ENCODE measurements around the gene METTL16. TPM values are rescaled to one million over a fixed set of nuclear protein-coding genes. Genes with fewer than 3 reads are reported as not detected.
"Not testable (repeated sequence)": the region's sequence is repeated elsewhere in the genome, so short reads cannot be mapped to it uniquely, and the experiment has no call there.

The METTL16 gene
- total RNA-seq, 4 donors from 2014 or later: 25.1 to 118 (median 49.3) TPM

GRCh38 chr17:2445638-2446037 is 66.0 kb downstream of the METTL16 start:
- intact Hi-C loops (cut with DNase I; ENCODE audit: low total_unique reads): no loop called here
- TF ChIP-seq CTCF (IDR thresholded peaks at IDR 0.05) (no peak), POLR2A (IDR thresholded peaks at IDR 0.05) (no peak)
- no peaks in the 10 kb centered on the region for H3K27me3 ChIP-seq
- no peaks in the 10 kb centered on the region for H3K9me3 ChIP-seq
- DNase-seq: no peak
- H3K4me1 ChIP-seq: no peaks in the 10 kb centered on the region
- no peaks in the 10 kb centered on the region for H3K36me3 ChIP-seq
- H3K4me3 ChIP-seq: no peak overlapping the region
- H3K27ac ChIP-seq: no peak overlapping the region

DNA sequence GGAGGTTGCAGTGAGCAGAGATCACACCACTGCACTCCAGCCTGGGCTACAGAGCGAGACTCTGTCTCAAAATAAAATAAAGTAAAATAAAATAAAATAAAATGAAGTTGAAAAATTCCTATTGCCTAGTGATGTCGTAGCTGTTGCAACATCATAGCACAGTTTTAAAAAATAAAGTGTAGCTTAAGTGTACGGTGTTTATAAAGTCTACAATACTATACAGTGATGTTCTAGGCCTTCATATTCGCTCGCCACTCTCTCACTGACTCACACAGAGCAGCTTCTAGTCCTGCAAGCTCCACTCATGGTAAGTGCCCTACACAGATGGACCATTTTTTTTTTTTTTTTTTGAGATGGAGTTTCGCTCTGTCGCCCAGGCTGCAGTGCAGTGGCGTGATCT is 67.3 kb downstream of the METTL16 start:
- Histone ChIP-seq H3K27ac (no peak overlapping the region), H3K27me3 (no peaks in the 10 kb centered on the region), H3K36me3 (no peaks in the 10 kb centered on the region), H3K4me3 (no peak overlapping the region), H3K9me3 (no peaks in the 10 kb centered on the region), H3K4me1 (no peaks in the 10 kb centered on the region)
- no peak for DNase-seq
- intact Hi-C loops (cut with DNase I; ENCODE audit: low total_unique reads): no loop called here
- TF ChIP-seq CTCF (IDR thresholded peaks at IDR 0.05) (no peak), POLR2A (IDR thresholded peaks at IDR 0.05) (no peak)

GRCh38 chr17:2442166-2442565 is 69.5 kb downstream of the METTL16 start:
- H3K4me3 ChIP-seq: no peak overlapping the region
- no peaks in the 10 kb centered on the region for H3K36me3 ChIP-seq
- intact Hi-C loops (cut with DNase I; ENCODE audit: low total_unique reads): no loop called here
- TF ChIP-seq POLR2A (IDR thresholded peaks at IDR 0.05): no peak
- TF ChIP-seq CTCF (IDR thresholded peaks at IDR 0.05): no peak
- H3K4me1 ChIP-seq: no peaks in the 10 kb centered on the region
- DNase-seq: no peak
- H3K27me3 ChIP-seq: no peaks in the 10 kb centered on the region
- no peak overlapping the region for H3K27ac ChIP-seq
- no peaks in the 10 kb centered on the region for H3K9me3 ChIP-seq

DNA sequence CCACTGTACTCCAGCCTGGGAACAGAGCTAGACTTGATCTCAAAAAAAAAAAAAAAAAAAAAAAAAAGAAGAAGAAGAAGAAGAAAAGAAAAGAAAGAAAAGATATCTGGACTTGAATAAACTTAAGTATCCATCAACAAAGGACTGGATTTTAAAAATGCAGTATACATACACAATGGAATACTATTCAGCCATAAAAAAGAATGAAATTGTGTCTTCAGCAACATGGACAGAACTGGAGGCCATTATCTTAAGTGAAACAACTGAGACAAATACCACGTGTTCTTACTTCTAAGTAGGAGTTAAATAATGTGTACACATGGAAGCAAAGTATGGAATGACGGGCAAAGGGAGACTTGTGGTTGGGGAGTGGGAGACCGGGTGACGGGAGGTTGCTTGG is 70.8 kb downstream of the METTL16 start:
- Histone ChIP-seq H3K9me3 (no peaks in the 10 kb centered on the region), H3K27me3 (no peaks in the 10 kb centered on the region), H3K36me3 (no peaks in the 10 kb centered on the region), H3K27ac (no peak overlapping the region), H3K4me1 (no peaks in the 10 kb centered on the region), H3K4me3 (no peak overlapping the region)
- no peak for TF ChIP-seq CTCF (IDR thresholded peaks at IDR 0.05)
- no peak for TF ChIP-seq POLR2A (IDR thresholded peaks at IDR 0.05)
- no peak for DNase-seq
- intact Hi-C loops (cut with DNase I; ENCODE audit: low total_unique reads): no loop called here

GRCh38 chr17:2439997-2440396 is 71.7 kb downstream of the METTL16 start:
- H3K9me3 ChIP-seq; H3K27me3 ChIP-seq; H3K27ac ChIP-seq; H3K36me3 ChIP-seq; H3K4me1 ChIP-seq; DNase-seq; H3K4me3 ChIP-seq; intact Hi-C loops (cut with DNase I; ENCODE audit: low total_unique reads): not testable (repeated sequence)

DNA sequence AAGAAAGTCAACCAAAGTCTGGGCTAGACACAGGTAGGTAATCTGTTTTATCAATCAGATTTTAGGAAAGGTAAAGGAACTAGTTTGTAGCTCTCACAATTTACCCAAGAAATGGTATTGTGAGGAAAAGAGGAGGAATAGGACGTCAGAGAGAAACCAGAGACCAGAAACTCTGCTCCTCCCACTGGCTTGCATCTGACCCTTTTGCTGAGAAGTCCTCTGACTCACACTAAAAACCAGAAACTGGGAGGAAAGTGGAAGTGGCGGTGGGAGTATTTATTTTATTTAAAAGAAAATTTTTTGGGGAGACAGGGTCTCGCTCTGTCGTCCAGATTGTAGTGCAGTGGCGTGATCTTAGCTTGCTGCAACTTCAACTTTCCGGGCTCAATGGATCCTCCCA is 72.9 kb downstream of the METTL16 start:
- Histone ChIP-seq H3K4me1 (no peaks in the 10 kb centered on the region), H3K4me3 (no peak overlapping the region), H3K9me3 (no peaks in the 10 kb centered on the region), H3K27ac (no peak overlapping the region), H3K27me3 (no peaks in the 10 kb centered on the region), H3K36me3 (no peaks in the 10 kb centered on the region)
- intact Hi-C loops (cut with DNase I; ENCODE audit: low total_unique reads): no loop called here
- no peak for TF ChIP-seq CTCF (IDR thresholded peaks at IDR 0.05)
- TF ChIP-seq POLR2A (IDR thresholded peaks at IDR 0.05): no peak
- DNase-seq: no peak

Data from uterus (tissue), 4 donors.